CD4-positive, CD25-positive, alpha-beta regulatory T cell (primary cell): ENCODE results near the gene RIMBP2. TPM values are rescaled to one million over a fixed set of nuclear protein-coding genes. Genes with fewer than 3 reads are reported as not detected.

Experiments
- ATAC-seq, 2 donors: fragments of 150-1000 bp; cut with Tn5 transposase; one replicate each; pipeline ENCODE4 v1.10.0; 2021; ENCODE audit warnings: low read depth in 2 of 2, moderate number of reproducible peaks in 2 of 2, moderate library complexity in 1 of 2
- DNase-seq, 3 donors: peaks; one replicate each; pipeline versions ENCODE4 v3.0.0 to v3.0.0-alpha.2; 2012 to 2022; ENCODE audit warnings: mixed read lengths in 1 of 3
- H3K27ac ChIP-seq: one replicate; pipeline ENCODE4 v1.7.0; 2013; ENCODE audit warnings: mild to moderate bottlenecking, low read length; ENCODE audit not compliant: insufficient read depth, poor library complexity, severe bottlenecking
- H3K27me3 ChIP-seq: one replicate; pipeline ENCODE4 v1.7.0; 2013; ENCODE audit warnings: low read length; ENCODE audit not compliant: control insufficient read depth, insufficient read depth
- H3K36me3 ChIP-seq: one replicate; pipeline ENCODE4 v1.7.0; 2013; ENCODE audit warnings: mild to moderate bottlenecking, low read length, moderate library complexity; ENCODE audit not compliant: control insufficient read depth, insufficient read depth
- H3K4me1 ChIP-seq: 2 replicates; pipeline ENCODE4 v1.7.0; 2013; ENCODE audit warnings: mild to moderate bottlenecking, low read length; ENCODE audit not compliant: insufficient read depth, control insufficient read depth, poor library complexity, severe bottlenecking
- H3K4me3 ChIP-seq: one replicate; pipeline ENCODE4 v1.7.0; 2013; ENCODE audit warnings: low read depth, mild to moderate bottlenecking, low read length, moderate library complexity
- H3K9me3 ChIP-seq, 2 experiments: 1 replicate in 1 of 2; 2 replicates in 1 of 2; pipeline ENCODE4 v1.7.0; 2013; ENCODE audit warnings: low read length in 2 of 2, mild to moderate bottlenecking in 1 of 2, moderate library complexity in 1 of 2; ENCODE audit not compliant: control insufficient read depth in 2 of 2
- H3K27ac Mint-ChIP-seq, 3 donors: one replicate each; pipeline ENCODE4 v1.8.0; 2020 to 2022; ENCODE audit warnings: mild to moderate bottlenecking in 3 of 3, mixed read lengths in 3 of 3, moderate library complexity in 2 of 3
- H3K27me3 Mint-ChIP-seq: one replicate; pipeline ENCODE4 v1.8.0; 2022; ENCODE audit warnings: mild to moderate bottlenecking, mixed read lengths
- H3K36me3 Mint-ChIP-seq: one replicate; pipeline ENCODE4 v1.8.0; 2020; ENCODE audit warnings: mixed read lengths
- H3K4me1 Mint-ChIP-seq, 4 donors: one replicate each; pipeline ENCODE4 v1.8.0; 2020 to 2022; ENCODE audit warnings: mixed read lengths in 4 of 4, mild to moderate bottlenecking in 1 of 4
- H3K4me3 Mint-ChIP-seq, 4 donors: one replicate each; pipeline ENCODE4 v1.8.0; 2020 to 2022; ENCODE audit warnings: mild to moderate bottlenecking in 4 of 4, mixed read lengths in 4 of 4, moderate library complexity in 3 of 4
- H3K9me3 Mint-ChIP-seq, 7 donors: one replicate each; pipeline ENCODE4 v1.8.0; 2020 to 2022; ENCODE audit warnings: mixed read lengths in 7 of 7, mild to moderate bottlenecking in 3 of 7, moderate library complexity in 2 of 7
- polyA plus RNA-seq, 4 donors: library from polyadenylated mRNA; unstranded; fragments of 300-500 nt; fragmentation: Illumina TruSeq; gene quantifications; one replicate each; pipeline ENCODE4 v1.2.3, GENCODE V29; 2021
- total RNA-seq: library from RNA; stranded (reverse); gene quantifications from one replicate; pipeline ENCODE4 v1.2.3, GENCODE V29; 2022

RIMBP2 gene
- total and polyA plus RNA-seq, 5 donors from 2014 or later, result not detected

DNA sequence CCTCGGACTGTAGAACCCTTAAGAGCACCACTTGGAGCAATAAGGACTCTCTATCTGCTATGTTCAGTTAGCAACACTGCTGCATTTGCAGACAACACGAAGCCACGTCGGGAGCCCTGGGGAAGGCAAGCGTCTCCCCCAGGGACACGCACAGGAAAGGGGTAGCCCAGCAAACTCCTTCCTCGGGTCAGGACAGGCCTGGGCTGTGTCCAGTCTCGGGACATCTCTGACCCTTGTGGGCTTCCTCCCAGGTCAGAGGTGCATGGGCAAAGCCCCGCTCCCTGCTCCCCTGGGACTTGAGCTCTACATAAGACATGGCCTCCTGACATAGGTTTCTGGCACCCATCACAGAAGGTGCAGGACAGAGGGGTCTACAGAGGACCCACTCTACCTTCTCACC is 258.9 kb downstream of the RIMBP2 start:
- DNase-seq (no peak), ATAC-seq (no peak)
- no peaks in the 10 kb centered on the region for H3K9me3 ChIP-seq
- H3K9me3 Mint-ChIP-seq, result peaks cover 0 to 2% (median 0%) of the 10 kb centered on the region in 7 donors
- H3K4me1 ChIP-seq, result no peaks in the 10 kb centered on the region
- H3K27me3 ChIP-seq, result no peaks in the 10 kb centered on the region
- no peaks in the 10 kb centered on the region for H3K36me3 Mint-ChIP-seq
- no peak overlapping the region for H3K27ac ChIP-seq
- H3K4me3 ChIP-seq, result no peak overlapping the region
- no peaks in the 10 kb centered on the region for H3K4me1 Mint-ChIP-seq
- no peaks in the 10 kb centered on the region for H3K36me3 ChIP-seq
- H3K27ac Mint-ChIP-seq, result no peak overlapping the region
- no peak overlapping the region for H3K4me3 Mint-ChIP-seq
- no peaks in the 10 kb centered on the region for H3K27me3 Mint-ChIP-seq

GRCh38 chr12:130456375-130457199 is 259.5 kb downstream of the RIMBP2 start:
- no peaks in the 10 kb centered on the region for H3K27me3 Mint-ChIP-seq
- H3K36me3 ChIP-seq, result no peaks in the 10 kb centered on the region
- no peak overlapping the region for H3K27ac Mint-ChIP-seq
- H3K4me1 Mint-ChIP-seq, result no peaks in the 10 kb centered on the region
- ATAC-seq (no peak), DNase-seq (no peak)
- no peak overlapping the region for H3K4me3 Mint-ChIP-seq
- no peaks in the 10 kb centered on the region for H3K36me3 Mint-ChIP-seq
- no peak overlapping the region for H3K4me3 ChIP-seq
- no peaks in the 10 kb centered on the region for H3K27me3 ChIP-seq
- peaks cover 0 to 2% (median 0%) of the 10 kb centered on the region in 7 donors for H3K9me3 Mint-ChIP-seq
- no peaks in the 10 kb centered on the region for H3K9me3 ChIP-seq
- no peaks in the 10 kb centered on the region for H3K4me1 ChIP-seq
- H3K27ac ChIP-seq, result no peak overlapping the region

DNA sequence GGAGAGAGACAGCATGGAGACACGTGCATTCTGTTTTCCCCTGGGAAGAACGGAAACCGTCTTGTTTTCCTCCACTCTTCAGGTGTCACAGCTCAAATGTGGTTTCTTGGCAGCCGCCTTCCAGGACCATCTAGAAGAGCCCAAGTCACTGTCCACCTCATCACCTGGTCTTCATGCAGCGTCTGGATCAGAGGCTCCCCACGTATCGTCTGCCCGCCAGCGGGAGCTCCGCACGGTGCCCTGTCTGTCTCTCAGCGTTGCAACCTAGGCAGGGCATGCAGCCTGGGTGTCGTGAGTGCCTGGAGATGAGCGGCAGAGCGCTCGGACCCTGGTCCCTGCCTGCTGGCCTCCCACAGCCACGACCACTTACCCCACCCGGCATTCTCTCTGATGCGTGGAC is 260.9 kb downstream of the RIMBP2 start:
- H3K27ac Mint-ChIP-seq, result no peak overlapping the region
- H3K4me1 Mint-ChIP-seq, result no peaks in the 10 kb centered on the region

DNA sequence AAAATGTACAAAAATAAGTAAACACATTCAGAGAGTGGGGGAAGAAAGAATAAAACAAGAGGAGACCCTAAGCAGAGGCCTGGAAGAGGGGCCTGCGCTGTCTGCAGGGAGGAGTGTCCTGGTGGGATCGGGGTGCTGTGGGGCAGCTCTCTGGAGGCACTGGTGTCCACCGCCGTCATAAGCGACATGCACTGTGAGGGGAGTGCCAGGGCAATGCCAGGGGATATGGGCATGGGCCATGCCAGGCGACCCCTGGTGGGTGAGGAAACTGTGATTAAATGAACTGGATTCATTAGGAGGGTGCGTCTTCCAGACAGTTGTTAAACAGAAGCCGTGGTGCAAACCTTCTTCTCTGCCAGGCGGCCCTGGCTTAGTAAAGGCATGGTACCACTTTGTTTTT is 261.8 kb downstream of the RIMBP2 start:
- Mint-ChIP-seq H3K27ac (no peak overlapping the region), H3K4me1 (no peaks in the 10 kb centered on the region)
- ATAC-seq, result no peak

More for the DNA sequence above, 260.9 kb downstream of the RIMBP2 start:
- Mint-ChIP-seq H3K4me3 (no peak overlapping the region), H3K9me3 (peaks cover 0 to 2% (median 0%) of the 10 kb centered on the region in 7 donors), H3K36me3 (no peaks in the 10 kb centered on the region), H3K27me3 (no peaks in the 10 kb centered on the region)
- Histone ChIP-seq H3K4me1 (no peaks in the 10 kb centered on the region), H3K4me3 (no peak overlapping the region), H3K27ac (no peak overlapping the region), H3K9me3 (no peaks in the 10 kb centered on the region), H3K36me3 (no peaks in the 10 kb centered on the region), H3K27me3 (no peaks in the 10 kb centered on the region)
- ATAC-seq, result no peak
- DNase-seq, result no peak

DNA sequence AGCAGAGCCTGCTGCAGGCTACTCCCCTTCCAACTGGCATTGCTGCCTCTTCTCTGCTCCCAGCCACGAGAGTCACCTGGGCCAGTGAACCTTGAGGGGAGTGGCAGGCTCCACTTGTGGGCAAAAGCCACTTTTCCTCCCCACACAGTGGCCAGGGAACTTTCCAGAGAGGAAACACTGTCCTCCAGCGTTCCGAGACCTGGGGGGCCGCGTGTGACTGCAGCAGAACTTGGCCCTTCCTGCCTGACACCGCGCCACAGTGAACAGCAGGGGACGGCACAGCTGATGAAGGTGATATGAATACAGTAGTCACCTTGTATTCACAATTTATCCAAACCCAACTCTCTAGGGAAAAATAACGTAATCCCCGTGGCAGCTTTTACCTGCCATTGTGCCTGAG is 263.6 kb downstream of the RIMBP2 start:
- no peaks in the 10 kb centered on the region for H3K36me3 Mint-ChIP-seq
- no peak for ATAC-seq
- H3K4me3 Mint-ChIP-seq, result no peak overlapping the region
- no peaks in the 10 kb centered on the region for H3K9me3 ChIP-seq
- no peaks in the 10 kb centered on the region for H3K27me3 ChIP-seq
- H3K4me1 Mint-ChIP-seq, result no peaks in the 10 kb centered on the region
- no peaks in the 10 kb centered on the region for H3K4me1 ChIP-seq
- H3K27ac ChIP-seq, result no peak overlapping the region
- H3K4me3 ChIP-seq, result no peak overlapping the region
- H3K36me3 ChIP-seq, result no peaks in the 10 kb centered on the region
- DNase-seq, result no peak
- no peak overlapping the region for H3K27ac Mint-ChIP-seq
- H3K27me3 Mint-ChIP-seq, result no peaks in the 10 kb centered on the region
- peaks cover 0 to 2% (median 0%) of the 10 kb centered on the region in 7 donors for H3K9me3 Mint-ChIP-seq

More for the DNA sequence above, 261.8 kb downstream of the RIMBP2 start:
- Mint-ChIP-seq H3K27me3 (no peaks in the 10 kb centered on the region), H3K36me3 (no peaks in the 10 kb centered on the region), H3K4me3 (no peak overlapping the region), H3K9me3 (peaks cover 0 to 2% (median 0%) of the 10 kb centered on the region in 7 donors)
- no peaks in the 10 kb centered on the region for H3K9me3 ChIP-seq
- DNase-seq, result no peak
- no peak overlapping the region for H3K4me3 ChIP-seq
- no peaks in the 10 kb centered on the region for H3K36me3 ChIP-seq
- H3K27ac ChIP-seq, result no peak overlapping the region
- H3K4me1 ChIP-seq, result no peaks in the 10 kb centered on the region
- H3K27me3 ChIP-seq, result no peaks in the 10 kb centered on the region

DNA sequence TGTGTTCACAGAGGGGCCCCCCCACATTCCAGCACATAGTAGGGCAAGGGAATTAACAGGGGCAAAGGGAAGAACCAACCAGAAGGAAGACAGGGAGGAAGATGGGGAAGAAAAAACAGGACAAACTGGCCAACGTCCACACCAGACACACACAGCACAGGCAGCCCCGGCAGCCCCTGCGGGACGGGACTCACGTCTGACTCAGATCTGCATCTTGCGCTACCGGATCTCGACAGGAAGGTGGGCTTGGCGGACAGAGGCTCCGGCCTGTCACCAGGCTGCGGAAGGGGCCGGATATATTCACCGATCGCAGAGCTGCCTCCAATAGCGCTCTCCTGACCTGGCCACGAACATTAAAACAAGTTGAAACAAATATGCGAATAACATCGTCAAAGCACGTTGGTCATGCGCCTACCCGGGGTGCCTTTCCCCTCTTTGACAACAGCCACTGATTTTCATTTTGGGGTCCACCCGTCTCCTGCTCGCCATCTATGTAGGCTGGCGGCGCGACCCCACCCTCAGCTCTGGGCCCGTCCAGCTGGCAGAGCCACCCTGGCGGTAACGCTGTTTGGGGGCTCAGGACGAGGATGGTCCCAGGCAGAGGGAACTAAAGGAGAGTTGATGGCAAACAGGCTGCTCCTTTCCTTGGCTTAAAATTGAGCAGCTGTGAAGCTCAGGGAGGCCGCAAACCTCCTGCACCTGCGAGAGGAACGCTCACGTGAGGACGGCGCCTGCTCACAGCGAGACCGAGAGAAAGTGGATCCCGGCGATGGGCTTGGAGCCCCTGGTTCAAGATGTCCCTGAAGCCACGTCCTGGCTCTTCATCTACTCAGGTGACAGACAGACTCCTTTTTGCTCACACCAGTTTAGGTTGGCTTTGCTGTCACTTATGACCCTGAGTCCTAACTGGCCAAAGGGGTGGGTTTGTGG is 264.8 kb downstream of the RIMBP2 start:
- Mint-ChIP-seq H3K4me1 (no peaks in the 10 kb centered on the region), H3K27ac (no peak overlapping the region), H3K27me3 (no peaks in the 10 kb centered on the region), H3K36me3 (no peaks in the 10 kb centered on the region), H3K4me3 (no peak overlapping the region), H3K9me3 (peaks cover 0 to 3% (median 0%) of the 10 kb centered on the region in 7 donors)
- H3K9me3 ChIP-seq, result no peaks in the 10 kb centered on the region
- H3K27ac ChIP-seq, result no peak overlapping the region
- ATAC-seq (no peak), DNase-seq (no peak)
- H3K4me1 ChIP-seq, result no peaks in the 10 kb centered on the region
- H3K4me3 ChIP-seq, result no peak overlapping the region
- no peaks in the 10 kb centered on the region for H3K36me3 ChIP-seq
- H3K27me3 ChIP-seq, result no peaks in the 10 kb centered on the region

- H3K27ac ChIP-seq, result no peak overlapping the region
- no peaks in the 10 kb centered on the region for H3K4me1 ChIP-seq
- DNase-seq, result no peak
- Mint-ChIP-seq H3K36me3 (no peaks in the 10 kb centered on the region), H3K4me1 (no peaks in the 10 kb centered on the region), H3K27ac (no peak overlapping the region), H3K27me3 (no peaks in the 10 kb centered on the region), H3K9me3 (peaks cover 0 to 3% (median 0%) of the 10 kb centered on the region in 7 donors), H3K4me3 (no peak overlapping the region)
- no peak overlapping the region for H3K4me3 ChIP-seq
- no peaks in the 10 kb centered on the region for H3K36me3 ChIP-seq
- no peak for ATAC-seq
- no peaks in the 10 kb centered on the region for H3K27me3 ChIP-seq
- H3K9me3 ChIP-seq, result no peaks in the 10 kb centered on the region
These were observed 266.8 kb downstream of the RIMBP2 start for GRCh38 chr12:130449291-130449690.
